ENCODE measurements around the gene CNIH2.
"Not testable (repeated sequence)": the region's sequence is repeated elsewhere in the genome, so short reads cannot be mapped to it uniquely, and the experiment has no call there.

CNIH2 gene

DNA sequence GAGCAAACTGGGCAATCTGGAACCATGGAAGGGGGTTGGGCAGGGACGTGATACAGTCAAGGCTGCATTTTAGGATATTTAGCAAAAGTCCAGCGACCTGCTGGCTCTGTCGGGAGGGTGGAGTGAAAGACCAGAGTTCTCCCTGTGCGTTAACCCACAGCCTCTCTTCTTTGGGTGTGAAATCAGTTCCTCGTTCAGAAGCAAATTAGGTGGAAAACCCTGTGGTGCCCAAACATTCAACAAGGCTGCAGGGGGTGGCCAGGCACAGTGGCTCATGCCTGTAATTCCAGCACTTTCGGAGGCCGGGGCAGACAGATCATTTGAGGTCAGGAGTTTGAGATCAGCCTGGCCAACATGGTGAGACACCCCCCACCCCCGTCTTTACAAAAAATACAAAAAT is 19.6 kb downstream of the CNIH2 start:
- TF ChIP-seq CTCF (IDR thresholded peaks at IDR 0.05; ENCODE audit: low read depth, low read length, missing control alignments), result no peak
- no peak for DNase-seq (ENCODE audit: low read depth)
- H3K4me3 ChIP-seq (ENCODE audit: low read depth, low read length), result no peak overlapping the region

DNA sequence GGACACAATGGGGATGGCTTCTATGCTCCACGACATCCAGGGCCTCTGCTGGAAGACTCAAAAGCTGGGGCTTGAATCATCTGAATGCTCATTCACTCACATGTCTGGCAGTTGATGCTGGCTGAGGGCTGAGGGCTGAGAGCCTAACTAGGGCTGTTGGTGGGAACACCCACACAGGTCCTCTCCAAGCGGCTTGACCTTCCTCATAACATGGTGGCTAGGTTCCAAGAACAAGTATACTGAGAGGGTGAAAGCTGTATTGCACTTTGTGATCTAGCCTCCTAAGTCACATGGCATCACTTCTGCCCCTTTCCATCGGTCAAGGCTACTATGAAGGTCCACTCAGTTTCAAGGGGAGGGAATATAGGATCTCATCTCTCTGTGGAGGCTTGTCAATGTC is 21.2 kb downstream of the CNIH2 start:
- TF ChIP-seq CTCF (IDR thresholded peaks at IDR 0.05; ENCODE audit: low read depth, low read length, missing control alignments), result no peak

GRCh38 chr11:66302656-66303055 is 24.7 kb downstream of the CNIH2 start:
- TF ChIP-seq CTCF (IDR thresholded peaks at IDR 0.05; ENCODE audit: low read depth, low read length, missing control alignments), result no peak
- H3K4me3 ChIP-seq (ENCODE audit: low read depth, low read length), result no peak overlapping the region
- DNase-seq (ENCODE audit: low read depth), result no peak

More for the DNA sequence above, 21.2 kb downstream of the CNIH2 start:
- no peak overlapping the region for H3K4me3 ChIP-seq (ENCODE audit: low read depth, low read length)
- no peak for DNase-seq (ENCODE audit: low read depth)

GRCh38 chr11:66309475-66309874 is 31.5 kb downstream of the CNIH2 start:
- no peak for TF ChIP-seq CTCF (IDR thresholded peaks at IDR 0.05; ENCODE audit: low read depth, low read length, missing control alignments)
- no peak overlapping the region for H3K4me3 ChIP-seq (ENCODE audit: low read depth, low read length)
- no peak for DNase-seq (ENCODE audit: low read depth)

DNA sequence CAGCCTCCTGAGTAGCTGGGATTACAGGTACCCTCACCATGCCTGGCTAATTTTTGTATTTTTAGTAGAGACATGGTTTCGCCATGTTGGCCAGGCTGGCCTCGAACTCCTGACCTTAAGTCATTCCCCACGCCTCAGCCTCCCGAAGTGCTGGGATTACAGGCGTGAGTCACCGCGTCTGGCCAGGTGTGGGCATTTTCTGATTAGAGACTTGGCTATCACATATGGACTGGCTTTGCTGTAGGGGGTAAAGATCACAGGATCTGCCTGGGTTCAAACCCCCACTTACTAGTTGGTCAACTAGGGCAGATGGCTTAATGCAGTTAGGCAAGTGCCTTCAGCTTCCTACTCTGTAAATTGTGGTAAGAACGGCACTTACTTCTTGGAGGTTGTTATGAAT is 32.3 kb downstream of the CNIH2 start:
- H3K4me3 ChIP-seq (ENCODE audit: low read depth, low read length), result no peak overlapping the region
- TF ChIP-seq CTCF (IDR thresholded peaks at IDR 0.05; ENCODE audit: low read depth, low read length, missing control alignments), result no peak
- no peak for DNase-seq (ENCODE audit: low read depth)

DNA sequence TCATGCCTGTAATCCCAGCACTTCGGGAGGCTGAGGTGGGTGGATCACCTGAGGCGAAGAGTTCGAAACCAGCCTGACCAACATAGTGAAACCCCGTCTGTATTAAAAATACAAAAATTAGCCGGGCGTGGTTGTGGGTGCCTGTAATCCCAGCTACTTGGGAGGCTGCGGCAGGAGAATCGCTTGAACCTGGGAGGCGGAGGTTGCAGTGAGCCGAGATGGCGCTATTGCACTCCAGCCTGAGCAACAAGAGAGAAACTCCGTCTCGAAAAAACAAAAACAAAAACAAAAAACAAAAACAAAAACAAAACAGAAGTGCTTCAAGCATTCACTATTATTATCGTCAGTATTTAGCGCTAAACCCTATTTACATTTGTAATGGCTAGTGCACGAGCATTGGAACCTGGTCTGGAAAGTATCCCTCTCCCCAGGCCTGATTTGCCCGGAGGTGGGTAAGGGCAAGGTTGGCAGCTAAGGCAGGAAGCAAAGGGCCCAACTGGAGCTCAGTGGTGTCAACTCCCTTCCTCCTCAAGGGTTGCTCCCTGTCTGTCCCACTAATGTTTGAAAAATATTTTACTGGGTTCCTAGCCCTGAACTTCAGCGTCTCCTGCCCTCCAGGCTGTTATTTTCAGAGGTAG is 32.9 kb downstream of the CNIH2 start:
- not testable (repeated sequence) for DNase-seq (ENCODE audit: low read depth); H3K4me3 ChIP-seq (ENCODE audit: low read depth, low read length)

DNA sequence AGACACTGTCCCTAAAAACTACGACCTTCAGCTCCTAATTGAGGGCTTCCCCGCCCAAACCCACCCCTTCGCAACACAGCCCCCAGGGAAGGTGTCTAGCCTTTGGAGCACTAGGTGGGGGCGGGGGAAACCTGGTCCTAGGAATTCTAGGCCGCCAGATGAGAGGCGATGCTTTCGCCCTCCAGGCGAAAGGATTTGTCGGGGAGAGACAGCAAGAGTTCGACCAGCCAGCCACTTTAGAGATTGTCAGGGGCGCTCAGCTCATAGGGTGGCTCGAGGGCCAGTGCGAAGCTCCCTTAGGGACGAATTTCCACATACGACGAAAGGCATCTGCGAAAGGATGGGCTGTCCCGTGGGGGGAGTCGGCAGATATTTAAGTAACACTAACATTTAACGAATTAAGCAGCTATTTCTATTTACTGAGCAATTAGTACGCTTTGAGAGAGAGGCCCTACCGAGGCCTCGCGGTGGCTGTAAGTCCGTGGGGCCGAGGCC is 33.5 kb downstream of the CNIH2 start:
- H3K4me3 ChIP-seq (ENCODE audit: low read depth, low read length), result peak overlapping the region; percentile 55
- DNase-seq (ENCODE audit: low read depth), result no peak
- no peak for TF ChIP-seq CTCF (IDR thresholded peaks at IDR 0.05; ENCODE audit: low read depth, low read length, missing control alignments)

All from GM12864 (cell line).